GM19351 (cell line): ENCODE data around the gene ADPRH.

Source experiments
- ATAC-seq: cut with Tn5 transposase; IDR thresholded peaks from one replicate; pipeline ENCODE4 v1.9.1; 2021; ENCODE audit warnings: mild to moderate bottlenecking, moderate library complexity; ENCODE audit not compliant: unreplicated experiment

The ADPRH gene

GRCh38 chr3:119595639-119596334 lies 16.5 kb downstream of the ADPRH start:
- ATAC-seq = no peak

DNA sequence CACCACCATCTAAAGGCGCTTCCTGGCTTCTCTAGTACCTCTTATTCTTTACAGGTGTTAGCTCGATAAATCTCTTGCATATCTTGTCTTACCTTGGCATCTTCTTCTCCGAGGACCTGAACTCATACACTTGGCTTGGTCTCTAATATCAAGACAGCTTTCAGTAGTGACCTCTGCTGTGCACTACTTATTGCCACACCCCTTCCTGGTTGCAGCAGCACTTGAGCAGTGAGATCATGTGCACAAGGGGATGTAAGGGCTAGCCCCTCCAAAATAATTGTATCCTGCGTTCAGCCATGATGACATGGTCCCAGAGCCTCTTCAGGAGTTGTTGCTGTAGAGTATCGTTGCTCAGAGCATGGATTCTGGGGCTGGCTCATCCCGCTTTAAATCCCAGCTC lies 17.1 kb downstream of the ADPRH start:
- no peak for ATAC-seq

GRCh38 chr3:119597548-119598288 lies 18.4 kb downstream of the ADPRH start, which contains the start of gene PLA1A:
PLA1A (plus strand) TSS chr3:119597885; CDS start chr3:119597914, 29 bp downstream.
- no peak for ATAC-seq

DNA sequence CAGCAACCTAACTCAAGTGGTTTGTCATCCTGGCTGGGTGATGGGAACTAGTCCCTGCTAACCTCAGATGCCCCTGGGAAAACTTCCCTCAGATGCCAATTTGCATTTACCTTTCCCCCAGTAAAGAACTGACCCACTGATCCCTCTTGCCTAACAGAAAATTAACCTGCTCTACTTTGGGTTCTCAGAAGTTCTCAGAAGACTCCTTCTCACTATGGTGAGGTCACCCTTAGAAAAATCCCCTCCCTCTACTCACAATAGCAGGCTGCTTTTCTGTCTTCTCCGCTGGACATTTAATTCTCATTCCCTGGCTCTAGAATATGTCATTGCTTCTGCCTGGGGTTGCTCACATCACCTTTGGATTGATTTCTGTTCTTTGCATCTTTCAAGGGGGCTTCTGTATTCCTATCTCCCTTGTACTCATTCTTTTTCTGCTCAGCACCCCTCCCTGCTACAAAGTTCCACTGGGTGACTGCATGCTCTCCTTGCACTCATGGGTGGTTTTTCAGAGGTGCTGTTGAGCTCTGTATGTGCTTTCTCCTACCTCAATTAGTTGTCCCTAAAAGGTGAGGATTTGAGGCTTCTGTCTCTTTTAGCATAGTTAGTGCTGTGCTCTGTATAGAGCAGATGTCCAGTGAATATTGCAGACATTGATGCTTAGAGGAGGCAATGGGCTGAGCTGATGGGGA lies 19.3 kb downstream of the ADPRH start:
- peak; percentile 39 for ATAC-seq

DNA sequence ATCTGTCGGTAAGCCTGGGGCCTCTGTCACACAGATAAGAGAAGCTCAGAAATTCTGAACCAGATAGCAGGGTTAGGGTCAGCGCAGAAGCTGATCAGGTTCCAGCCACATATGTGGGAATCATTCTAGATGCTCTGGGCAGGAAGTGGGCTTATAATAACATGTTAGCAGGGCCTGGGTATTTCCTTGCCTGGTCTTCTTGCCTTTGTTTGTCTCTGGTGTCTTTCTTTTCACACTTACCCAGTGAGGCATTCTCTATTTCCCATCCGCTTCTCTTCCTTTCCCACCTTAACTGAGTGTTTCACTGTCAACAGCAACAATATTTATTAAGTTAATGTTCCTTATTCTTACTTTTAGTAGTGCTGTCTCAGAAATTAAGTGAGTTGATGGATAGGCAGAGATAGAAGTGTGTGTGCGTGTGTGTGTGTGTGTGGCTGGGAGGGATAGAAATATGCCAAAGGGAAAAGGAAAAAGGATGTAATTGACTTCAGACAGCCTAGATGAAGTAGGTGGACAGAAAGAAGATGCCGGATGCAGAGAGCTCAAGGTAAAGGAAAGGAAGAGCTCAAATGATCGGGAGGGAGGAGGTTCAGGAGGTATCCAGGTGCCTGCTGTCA lies 20.4 kb downstream of the ADPRH start:
- ATAC-seq = no peak

DNA sequence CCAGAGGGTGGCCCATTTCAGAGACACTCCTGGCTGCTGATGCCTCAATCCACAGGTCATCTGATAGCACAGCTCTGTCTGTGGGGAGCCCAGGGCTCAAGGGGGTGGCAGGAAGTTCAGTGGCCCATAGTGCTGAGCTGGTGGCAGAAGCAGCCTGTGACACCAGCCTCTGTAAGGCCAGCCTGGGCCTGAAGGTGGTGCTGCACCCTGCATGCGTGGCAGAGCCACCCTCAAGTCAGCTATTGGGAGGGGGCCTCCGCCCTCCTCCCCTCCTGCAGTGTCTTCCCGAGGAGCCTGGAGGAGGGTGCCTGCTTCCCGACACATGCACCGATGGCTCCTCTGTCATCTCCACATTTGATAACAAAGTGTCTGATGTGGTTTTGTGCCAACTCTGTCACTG lies 21.4 kb downstream of the ADPRH start:
- peak; percentile 76 for ATAC-seq

- peak; percentile 17 for ATAC-seq
Observed at GRCh38 chr3:119601154-119601553, 21.9 kb downstream of the ADPRH start.

DNA sequence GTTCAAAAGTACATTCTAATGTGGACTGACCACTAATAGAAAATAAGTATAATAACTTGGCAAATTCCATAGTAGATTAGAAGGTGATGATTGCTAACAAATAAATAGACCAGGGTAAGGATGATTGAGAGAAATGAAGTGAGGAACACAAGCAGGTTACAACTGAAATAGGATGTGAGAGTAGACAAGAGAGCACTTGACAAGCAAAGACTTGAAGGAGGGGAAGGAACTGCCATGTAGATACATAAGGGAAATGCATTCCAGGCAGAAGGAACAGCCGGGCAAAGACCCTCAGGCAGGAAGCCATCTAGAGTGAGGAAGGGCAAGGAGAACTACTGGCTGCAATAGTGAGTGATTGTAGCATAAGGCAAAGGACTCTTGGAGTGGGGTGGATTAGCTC lies 23.4 kb downstream of the ADPRH start:
- ATAC-seq = no peak

DNA sequence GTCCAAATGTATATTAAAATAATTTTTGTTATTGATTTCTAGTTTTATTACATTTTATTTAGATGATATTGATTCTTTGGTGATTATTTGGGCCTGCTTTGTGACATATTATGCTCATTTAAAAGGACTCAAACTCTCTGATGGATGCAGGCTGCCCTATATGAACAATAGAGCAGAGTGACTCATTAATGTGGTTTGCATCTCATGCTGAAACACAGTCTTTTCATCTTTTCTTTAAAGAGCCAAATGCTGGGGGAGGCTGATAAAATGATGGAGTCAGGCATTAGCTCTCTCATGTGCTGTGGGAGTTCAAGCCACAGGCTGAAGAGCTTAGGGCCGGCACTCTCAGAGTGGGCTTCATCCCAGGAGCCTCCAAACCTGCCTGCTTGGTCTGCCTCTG lies 25.6 kb downstream of the ADPRH start:
- no peak for ATAC-seq

DNA sequence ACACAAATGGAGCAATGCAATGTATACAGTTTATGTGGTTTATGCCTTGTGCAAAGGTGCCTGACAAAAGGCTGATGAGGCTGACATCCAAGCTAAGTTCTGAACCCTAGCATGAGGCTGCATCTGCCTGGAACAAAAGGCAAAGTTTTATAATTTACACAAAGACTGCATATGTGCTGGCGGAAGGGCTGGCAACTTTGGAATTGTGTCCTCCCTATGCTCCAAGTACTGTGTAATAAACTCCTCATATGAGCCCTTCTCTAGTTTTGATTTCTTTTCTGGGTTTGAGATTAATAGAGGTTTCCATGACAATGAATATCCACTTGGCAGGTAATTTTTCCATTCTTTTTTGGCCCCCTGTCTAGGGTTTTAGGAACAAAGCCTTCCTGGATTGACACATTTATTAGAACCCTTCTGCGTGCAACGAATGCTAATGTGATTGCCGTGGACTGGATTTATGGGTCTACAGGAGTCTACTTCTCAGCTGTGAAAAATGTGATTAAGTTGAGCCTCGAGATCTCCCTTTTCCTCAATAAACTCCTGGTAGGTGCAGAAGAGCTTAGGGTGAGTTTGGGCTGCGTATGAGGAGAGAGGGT lies 29.2 kb downstream of the ADPRH start:
- no peak for ATAC-seq

- no peak for ATAC-seq
Observed at GRCh38 chr3:119609301-119609700, 30.0 kb downstream of the ADPRH start.

DNA sequence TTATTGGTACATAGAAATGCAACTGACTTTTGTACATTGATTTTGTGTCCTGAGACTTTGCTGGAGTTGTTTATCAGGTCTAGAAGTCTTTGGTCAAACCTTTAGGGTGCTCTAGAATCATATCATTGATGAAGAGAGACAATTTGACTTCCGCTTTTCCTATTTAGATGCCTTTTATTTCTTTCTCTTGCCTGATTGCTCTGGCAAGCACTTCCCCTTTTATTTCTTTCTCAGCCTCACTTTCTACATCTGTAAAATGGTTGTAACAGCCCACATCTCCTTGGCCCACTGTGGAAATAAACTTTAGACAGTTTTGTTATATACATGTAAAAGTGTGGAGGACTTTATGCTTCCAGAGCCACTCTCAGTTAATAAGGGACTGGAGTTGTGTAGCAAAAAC lies 32.4 kb downstream of the ADPRH start:
- ATAC-seq = no peak

DNA sequence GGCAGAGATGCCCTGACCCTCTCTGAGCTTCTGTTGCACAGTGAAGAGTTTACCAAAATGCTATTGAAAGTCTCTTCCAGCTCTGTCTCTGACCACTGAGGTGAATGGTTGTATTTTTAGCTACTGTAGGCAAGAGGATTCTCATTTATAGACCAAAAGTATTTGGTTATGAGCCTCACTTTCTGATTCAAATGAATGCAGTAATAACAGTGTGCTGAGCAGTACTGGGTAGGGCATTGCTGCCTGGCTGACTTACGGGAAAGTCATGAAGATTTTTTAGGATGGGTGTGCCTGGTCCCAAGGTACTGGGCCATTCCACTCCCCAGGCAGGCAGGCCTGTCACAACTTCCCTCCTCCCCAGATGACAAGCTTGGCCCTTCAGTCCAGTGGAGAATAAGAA lies 33.9 kb downstream of the ADPRH start:
- peak; percentile 73 for ATAC-seq

DNA sequence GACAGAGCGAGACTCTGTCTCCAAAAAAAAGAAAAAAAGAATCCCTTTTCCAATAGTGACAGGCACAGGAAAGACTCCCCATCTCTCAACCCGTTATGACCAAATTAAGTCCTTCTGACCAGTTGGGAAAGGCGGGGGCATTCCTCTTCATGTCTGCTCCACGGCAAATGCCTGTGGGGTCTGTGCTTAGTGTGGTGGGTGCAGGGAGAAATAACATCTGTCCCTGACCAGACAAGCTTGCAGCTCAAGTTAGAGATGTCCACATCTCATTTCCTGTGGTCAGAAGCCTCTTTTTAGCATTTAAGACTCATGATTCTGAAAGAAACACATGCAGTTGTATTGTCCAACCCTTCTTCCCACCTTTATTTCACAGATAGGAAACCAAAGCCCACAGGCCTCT lies 34.6 kb downstream of the ADPRH start:
- no peak for ATAC-seq

DNA sequence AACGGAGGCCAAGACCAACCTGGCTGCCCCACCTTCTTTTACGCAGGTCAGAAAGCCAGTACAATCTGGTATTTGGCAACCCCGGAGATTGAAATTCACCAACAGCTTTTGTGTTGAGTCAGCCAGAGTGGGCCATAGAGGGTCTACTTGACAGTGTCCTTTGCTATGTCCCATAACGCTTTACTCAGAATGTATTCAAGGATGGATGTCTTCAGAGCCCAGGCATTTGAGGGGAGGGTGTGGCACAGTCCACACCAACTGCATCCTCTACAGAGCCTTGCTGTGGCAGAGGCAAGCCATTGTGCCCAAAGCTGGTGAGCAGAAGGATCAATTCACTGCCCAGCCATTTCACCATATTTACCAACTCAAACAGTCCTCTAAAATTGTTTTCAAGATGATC lies 36.8 kb downstream of the ADPRH start:
- no peak for ATAC-seq

DNA sequence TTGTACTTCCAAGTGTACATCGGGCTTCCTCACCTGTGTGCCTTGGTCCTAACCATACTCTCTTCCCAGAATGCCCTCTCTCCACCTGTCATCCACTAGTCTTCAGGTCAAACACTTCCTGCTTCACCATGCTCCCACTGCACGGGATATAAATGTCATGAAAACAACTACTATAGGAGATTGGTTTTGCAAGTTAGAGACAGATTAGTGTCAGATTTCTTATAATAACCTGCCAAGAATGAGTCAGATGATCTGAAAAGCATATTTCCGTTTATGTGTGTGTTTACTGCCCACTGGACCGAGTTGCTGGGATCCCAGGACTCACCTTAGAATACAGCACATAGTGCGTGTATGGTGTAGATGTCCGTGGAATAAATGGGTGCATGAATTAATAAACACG lies 39.8 kb downstream of the ADPRH start:
- ATAC-seq = no peak

- no peak for ATAC-seq
Observed at GRCh38 chr3:119620899-119621298, 41.6 kb downstream of the ADPRH start.

DNA sequence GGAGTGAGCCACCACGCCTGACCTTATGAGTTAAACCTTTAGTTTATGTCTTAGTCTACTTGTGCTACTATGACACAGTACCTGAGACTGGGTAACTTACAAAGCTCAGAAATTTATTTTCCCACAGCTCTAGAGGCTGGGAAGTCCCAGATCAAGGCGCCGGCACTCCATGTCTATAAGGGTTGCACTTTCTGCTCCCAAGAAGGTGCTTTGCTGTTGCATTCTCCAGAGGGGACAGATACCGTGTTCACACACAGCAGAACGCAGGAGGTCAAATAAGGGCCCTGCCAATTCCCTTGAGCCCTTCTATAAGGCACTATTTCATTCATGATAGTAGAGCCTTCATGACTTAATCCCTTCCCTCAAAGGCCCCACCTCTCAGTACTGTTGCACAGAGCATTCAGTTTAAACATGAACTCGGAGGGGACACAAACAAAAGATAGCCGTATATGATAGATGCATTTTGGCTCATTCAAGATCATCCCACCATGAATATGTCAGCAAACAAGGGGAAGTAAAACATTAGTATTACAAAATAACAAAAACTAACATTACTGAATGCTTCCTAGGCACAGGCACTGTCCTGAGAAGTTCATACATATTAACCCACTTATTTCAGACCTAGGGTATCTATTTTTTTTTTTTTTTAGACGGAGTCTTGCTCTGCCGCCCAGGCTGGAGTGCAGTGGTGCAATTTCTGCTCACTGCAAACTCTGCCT lies 44.9 kb downstream of the ADPRH start:
- ATAC-seq = no peak

GRCh38 chr3:119625451-119626153 lies 46.3 kb downstream of the ADPRH start:
- ATAC-seq = no peak

GRCh38 chr3:119626196-119626595 lies 46.9 kb downstream of the ADPRH start:
- no peak for ATAC-seq
